MM.1S (cell line): ENCODE data around the gene NFKB2.

Experiments used
- EZH2 ChIP-seq: fragments of 300-600 bp; sonication (generic); optimal IDR thresholded peaks from 2 replicates; pipeline ENCODE3; 2017; ENCODE audit warnings: low read depth, mild to moderate bottlenecking, antibody characterized with exemption, low read length, mixed read lengths
- EZH2phosphoT487 ChIP-seq: fragments of 300-600 bp; sonication (generic); IDR thresholded peaks from 2 replicates; pipeline ENCODE4 v1.6.1; 2018; ENCODE audit warnings: antibody characterized with exemption, low read length
- TF ChIP-seq, protein P1 (sequence below): fragments of 300-600 bp; sonication (generic); IDR thresholded peaks from 2 replicates; pipeline ENCODE4 v1.5.1; 2016; ENCODE audit warnings: antibody characterized with exemption, low read length, mixed read lengths

DNA sequence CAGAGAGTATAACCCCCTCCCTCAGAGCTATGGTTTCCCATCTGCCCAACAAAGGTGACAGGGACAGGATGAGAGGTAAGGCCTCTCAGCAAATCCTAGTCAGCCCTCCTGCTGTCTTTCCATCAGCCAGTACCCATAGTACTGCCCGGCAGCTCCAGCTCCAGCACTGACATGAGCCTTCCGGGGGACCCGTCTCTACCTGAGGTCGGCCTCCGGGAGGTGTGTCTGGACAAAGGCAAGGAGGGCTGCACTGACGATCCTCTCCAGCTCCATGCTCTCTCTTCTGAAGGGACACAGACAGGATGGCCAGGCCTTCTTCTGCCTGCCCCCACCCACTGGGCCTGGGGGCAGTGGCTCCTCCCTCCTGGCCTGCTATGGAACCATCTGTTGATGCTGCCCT, 29.4 kb downstream of the NFKB2 start:
- TF ChIP-seq, protein P1, sequence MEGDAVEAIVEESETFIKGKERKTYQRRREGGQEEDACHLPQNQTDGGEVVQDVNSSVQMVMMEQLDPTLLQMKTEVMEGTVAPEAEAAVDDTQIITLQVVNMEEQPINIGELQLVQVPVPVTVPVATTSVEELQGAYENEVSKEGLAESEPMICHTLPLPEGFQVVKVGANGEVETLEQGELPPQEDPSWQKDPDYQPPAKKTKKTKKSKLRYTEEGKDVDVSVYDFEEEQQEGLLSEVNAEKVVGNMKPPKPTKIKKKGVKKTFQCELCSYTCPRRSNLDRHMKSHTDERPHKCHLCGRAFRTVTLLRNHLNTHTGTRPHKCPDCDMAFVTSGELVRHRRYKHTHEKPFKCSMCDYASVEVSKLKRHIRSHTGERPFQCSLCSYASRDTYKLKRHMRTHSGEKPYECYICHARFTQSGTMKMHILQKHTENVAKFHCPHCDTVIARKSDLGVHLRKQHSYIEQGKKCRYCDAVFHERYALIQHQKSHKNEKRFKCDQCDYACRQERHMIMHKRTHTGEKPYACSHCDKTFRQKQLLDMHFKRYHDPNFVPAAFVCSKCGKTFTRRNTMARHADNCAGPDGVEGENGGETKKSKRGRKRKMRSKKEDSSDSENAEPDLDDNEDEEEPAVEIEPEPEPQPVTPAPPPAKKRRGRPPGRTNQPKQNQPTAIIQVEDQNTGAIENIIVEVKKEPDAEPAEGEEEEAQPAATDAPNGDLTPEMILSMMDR: no peak
- TF ChIP-seq EZH2phosphoT487: no peak
- TF ChIP-seq EZH2: no peak
